B cell (primary cell): Measurements from ENCODE around the gene PLEKHG3. TPM values are rescaled to one million over a fixed set of nuclear protein-coding genes. Genes with fewer than 3 reads are reported as not detected.

Source experiments
- ATAC-seq: fragments of 200-7000 bp; cut with Tn5 transposase; one replicate; pipeline ENCODE4 v1.10.0; 2021; ENCODE audit warnings: low read depth, mild to moderate bottlenecking, moderate number of reproducible peaks, moderate library complexity
- CTCF ChIA-PET: fragments of 350-600 bp; sonication (Branson Sonifier 250); formaldehyde crosslinking; loops from one replicate; lab custom pipeline; 2021; ENCODE audit warnings: antibody characterized with exemption, inconsistent platforms; lab: Charles Lee
- POLR2A ChIA-PET: fragments of 350-600 bp; sonication (Branson Sonifier 250); formaldehyde crosslinking; loops from one replicate; lab custom pipeline; 2021; ENCODE audit warnings: antibody characterized with exemption; lab: Charles Lee
- DNase-seq: peaks from one replicate; pipeline ENCODE4 v3.0.0; 2013
- H2AFZ ChIP-seq: 2 replicates; pipeline ENCODE4 v1.6.1; 2012; ENCODE audit warnings: mild to moderate bottlenecking, low read depth, low read length; ENCODE audit not compliant: insufficient read depth, poor library complexity, severe bottlenecking
- H3K27ac ChIP-seq, 2 donors: 1 replicate in 1 of 2; 2 replicates in 1 of 2; pipeline ENCODE4 v1.5.1; 2012 to 2013; ENCODE audit warnings: low read length in 2 of 2, mild to moderate bottlenecking in 2 of 2, moderate library complexity in 1 of 2
- H3K27me3 ChIP-seq, 4 experiments: fragments of 200-600 bp in 1 of 4; sonication (generic) in 1 of 4; replicated peaks in 1 of 4; 1 replicate in 2 of 4; 2 replicates in 2 of 4; pipeline versions ENCODE4 v1.6.1 to v1.7.0; 2013 to 2016; ENCODE audit warnings: low read length in 3 of 4, mild to moderate bottlenecking in 2 of 4, mixed read lengths in 1 of 4, moderate library complexity in 1 of 4; ENCODE audit not compliant: insufficient read depth in 4 of 4, control insufficient read depth in 3 of 4; ENCODE audit errors: control extremely low read depth in 1 of 4
- H3K36me3 ChIP-seq, 2 experiments: replicated peaks in 1 of 2; 1 replicate in 1 of 2; 2 replicates in 1 of 2; pipeline versions ENCODE4 v1.6.1 to v1.7.1; 2013; ENCODE audit warnings: low read length in 1 of 2; ENCODE audit not compliant: insufficient read depth in 2 of 2, control insufficient read depth in 1 of 2; ENCODE audit errors: control extremely low read depth in 1 of 2, extremely low read depth in 1 of 2
- H3K4me1 ChIP-seq, 2 donors: fragments of 200-600 bp in 1 of 2; sonication (generic) in 1 of 2; 1 replicate in 1 of 2; 2 replicates in 1 of 2; pipeline versions ENCODE4 v1.5.1 to v1.6.1; 2013 to 2017; ENCODE audit warnings: low read length in 2 of 2; ENCODE audit not compliant: control insufficient read depth in 2 of 2, insufficient read depth in 2 of 2
- H3K4me2 ChIP-seq: replicated peaks from 2 replicates; pipeline ENCODE3; 2012; ENCODE audit warnings: mild to moderate bottlenecking, low read depth, low read length; ENCODE audit not compliant: poor library complexity, severe bottlenecking
- H3K4me3 ChIP-seq, 5 experiments: fragments of 200-600 bp in 1 of 5; sonication (generic) in 1 of 5; 1 replicate in 3 of 5; 2 replicates in 2 of 5; pipeline versions ENCODE4 v1.5.1 to v1.7.0; 2011 to 2016; ENCODE audit warnings: low read length in 4 of 5, mild to moderate bottlenecking in 4 of 5, low read depth in 2 of 5, control low read depth in 1 of 5, moderate library complexity in 1 of 5; ENCODE audit not compliant: insufficient read depth in 1 of 5; ENCODE audit errors: control extremely low read depth in 1 of 5, extremely low read depth in 1 of 5
- H3K79me2 ChIP-seq: fragments of 200-600 bp; sonication (generic); one replicate; pipeline ENCODE4 v1.6.0; 2016; ENCODE audit warnings: low read length; ENCODE audit not compliant: control insufficient read depth, insufficient read depth
- H3K9ac ChIP-seq: fragments of 200-600 bp; sonication (generic); 2 replicates; pipeline ENCODE4 v1.6.1; 2017; ENCODE audit warnings: mild to moderate bottlenecking, low read length, moderate library complexity
- H3K9me3 ChIP-seq, 3 donors: one replicate each; pipeline versions ENCODE4 v1.6.1 to v1.7.1; 2013; ENCODE audit warnings: low read length in 2 of 3; ENCODE audit not compliant: control insufficient read depth in 2 of 3, insufficient read depth in 1 of 3; ENCODE audit errors: control extremely low read depth in 1 of 3
- H4K20me1 ChIP-seq: 2 replicates; pipeline ENCODE4 v1.6.0; 2012; ENCODE audit warnings: mild to moderate bottlenecking, low read length; ENCODE audit not compliant: insufficient read depth, control insufficient read depth, poor library complexity, severe bottlenecking
- H3K27ac Mint-ChIP-seq: one replicate; pipeline ENCODE4 v1.8.0; 2021; ENCODE audit warnings: mixed read lengths
- H3K27me3 Mint-ChIP-seq: one replicate; pipeline ENCODE4 v1.8.0; 2021; ENCODE audit warnings: mixed read lengths
- H3K4me1 Mint-ChIP-seq: one replicate; pipeline ENCODE4 v1.8.0; 2021; ENCODE audit warnings: mixed read lengths
- H3K4me3 Mint-ChIP-seq: one replicate; pipeline ENCODE4 v1.8.0; 2021; ENCODE audit warnings: mixed read lengths
- H3K9me3 Mint-ChIP-seq: one replicate; pipeline ENCODE4 v1.8.0; 2022; ENCODE audit warnings: mixed read lengths; ENCODE audit not compliant: insufficient read depth
- CTCF ChIP-seq: fragments of 200-600 bp; IDR thresholded peaks from one replicate; pipeline ENCODE4 v1.8.0; 2022; ENCODE audit warnings: antibody characterized with exemption, mild to moderate bottlenecking
- EZH2 ChIP-seq: IDR thresholded peaks from 2 replicates; pipeline ENCODE4 v1.6.1; 2012; ENCODE audit warnings: borderline replicate concordance, low read depth, mild to moderate bottlenecking, moderate library complexity, low read length; ENCODE audit not compliant: insufficient read depth, poor library complexity, severe bottlenecking
- WGBS: methylation state at CpG from one replicate; pipeline ENCODE4 v1.1.5; 2013; ENCODE audit warnings: missing lambda C conversion rate; ENCODE audit not compliant: insufficient coverage; 5-methylcytosine and 5-hydroxymethylcytosine counted together
- intact Hi-C: fragments of 100-400 bp; cut with micrococcal nuclease; formaldehyde crosslinking; loops from one replicate; pipeline ENCODE4 v1.10.0; 2022
- polyA plus RNA-seq: library from polyadenylated mRNA; depleted of rRNA; stranded (reverse); fragments of >200 nt; gene quantifications from 2 replicates; pipeline ENCODE4 v1.2.3, GENCODE V29; 2012
- total RNA-seq, 2 donors: library from RNA; stranded (reverse); fragments of 120-200 nt in 1 of 2; gene quantifications; 1 replicate in 1 of 2; 2 replicates in 1 of 2; pipeline versions ENCODE4 v1.2.3 to v1.2.4, GENCODE V29; 2013 to 2022

PLEKHG3 gene
- total and polyA plus RNA-seq, 2 donors (not counting 1 experiment from before 2014, with no cell fraction given), result 0.12 to 0.25 TPM

- Mint-ChIP-seq H3K4me1 (peaks cover 13% of the 10 kb centered on the region), H3K27me3 (peaks cover 37% of the 10 kb centered on the region), H3K4me3 (no peak overlapping the region), H3K27ac (no peak overlapping the region), H3K9me3 (no peaks in the 10 kb centered on the region)
- Histone ChIP-seq H3K36me3 (no peaks in the 10 kb centered on the region), H4K20me1 (no peaks in the 10 kb centered on the region), H3K9me3 (no peaks in the 10 kb centered on the region), H3K27me3 (peaks cover 0 to 16% (median 6%) of the 10 kb centered on the region in 4 experiments), H3K4me1 (peaks cover 6% of the 10 kb centered on the region in 2 donors), H3K27ac (no peak overlapping the region), H3K79me2 (no peaks in the 10 kb centered on the region), H3K4me2 (no peak overlapping the region), H3K9ac (no peak overlapping the region), H3K4me3 (no peak overlapping the region), H2AFZ (no peak overlapping the region)
- intact Hi-C loops, result loop anchor here (5.0 kb wide), 2 partner anchors 129 to 421 kb away; no protein-coding TSS in a partner anchor
- ChIA-PET POLR2A (no interaction called here), CTCF (interaction anchor here (1.3 to 2.4 kb wide), 2 partner anchors 12 to 128 kb away, joined by 3 to 16 read pairs; no protein-coding TSS in a partner anchor)
- ATAC-seq, result no peak
- no peak for DNase-seq
- TF ChIP-seq EZH2 (no peak), CTCF (no peak)
- 77% methylated on average over 6 of the region's 11 CpGs for WGBS
These were observed 59.0 kb downstream of the PLEKHG3 start for GRCh38 chr14:64763085-64763782.
